H1 (cell line): ENCODE measurements around the gene IRAG1. TPM values are rescaled to one million over a fixed set of nuclear protein-coding genes. Genes with fewer than 3 reads are reported as not detected.

Experiments
- CTBP2 ChIP-seq: IDR thresholded peaks from 2 replicates; pipeline ENCODE4 v1.7.0; 2011; ENCODE audit warnings: borderline replicate concordance, mild to moderate bottlenecking, moderate library complexity, mixed read lengths, low read length; ENCODE audit not compliant: insufficient read depth, insufficient read length
- JUND ChIP-seq: IDR thresholded peaks from 2 replicates; pipeline ENCODE4 v1.6.1; 2011; ENCODE audit warnings: mild to moderate bottlenecking, improper control_type of control experiment, low read length
- KDM5A ChIP-seq: fragments of 200-600 bp; IDR thresholded peaks from 2 replicates; pipeline ENCODE4 v1.7.1; 2012; ENCODE audit warnings: mild to moderate bottlenecking, low read length, inconsistent platforms, mixed read lengths
- MAFK ChIP-seq: IDR thresholded peaks from 2 replicates; pipeline ENCODE4 v1.6.1; 2012; ENCODE audit warnings: low read depth, mild to moderate bottlenecking, improper control_type of control experiment, low read length
- MAX ChIP-seq: IDR thresholded peaks from 2 replicates; pipeline ENCODE4 v1.6.1; 2012; ENCODE audit warnings: inconsistent platforms
- NANOG ChIP-seq: IDR thresholded peaks from 2 replicates; pipeline ENCODE4 v1.6.1; 2011; ENCODE audit warnings: low read length, low read depth, mild to moderate bottlenecking, inconsistent platforms; ENCODE audit not compliant: insufficient read depth, poor library complexity, severe bottlenecking
- PHF8 ChIP-seq: fragments of 200-600 bp; sonication (generic); conservative IDR thresholded peaks from 2 replicates; pipeline ENCODE4 v1.7.1; 2012; ENCODE audit warnings: low read depth, mild to moderate bottlenecking, inconsistent platforms, low read length, moderate library complexity
- RFX5 ChIP-seq: IDR thresholded peaks from 2 replicates; pipeline ENCODE4 v1.6.1; 2011; ENCODE audit warnings: low read depth, low read length, improper control_type of control experiment, borderline replicate concordance
- SP4 ChIP-seq: IDR thresholded peaks from 2 replicates; pipeline ENCODE4 v1.6.1; 2012; ENCODE audit warnings: low read length, inconsistent platforms
- SUZ12 ChIP-seq: fragments of 200-600 bp; sonication (generic); IDR thresholded peaks from 2 replicates; pipeline ENCODE4 v1.6.1; 2012; ENCODE audit warnings: mild to moderate bottlenecking, inconsistent platforms, low read length, moderate library complexity, mixed read lengths
- TAF7 ChIP-seq: optimal IDR thresholded peaks from 2 replicates; pipeline ENCODE3; 2011; ENCODE audit warnings: low read depth, mild to moderate bottlenecking, inconsistent platforms, low read length, moderate library complexity, borderline replicate concordance
- TBP ChIP-seq: IDR thresholded peaks from 2 replicates; pipeline ENCODE4 v1.6.1; 2011; ENCODE audit warnings: low read depth, low read length, improper control_type of control experiment
- polyA plus RNA-seq, 7 experiments: library from polyadenylated mRNA; depleted of rRNA in 3 of 7; stranded (reverse) in 5 of 7; unstranded in 2 of 7; fragments of >200 nt in 5 of 7; fragments of 200-250 nt in 2 of 7; gene quantifications; 1 replicate in 5 of 7; 2 replicates in 1 of 7; 4 replicates in 1 of 7; pipeline versions ENCODE4 v1.2.1 to v1.2.3, GENCODE V29; 2011 to 2013; ENCODE audit warnings: missing spikeins in 2 of 7, mixed read lengths in 2 of 7
- total RNA-seq: library from RNA; stranded (reverse); fragmentation: NEBNext Ultra II Directional; extraction: Animal tissue kit (Norgen Biotek cat#: 25700); gene quantifications from 2 replicates; pipeline ENCODE4 v1.2.1, GENCODE V29; 2021

IRAG1 gene
- total and polyA plus RNA-seq, 2 of the 8 experiments (the other 6 are each of a cell fraction or from before 2014, with no cell fraction given), result 1.8 to 2.7 TPM

- TF ChIP-seq JUND (no peak), SUZ12 (no peak), MAX (no peak), PHF8 (no peak), NANOG (no peak), MAFK (no peak), CTBP2 (no peak), TBP (no peak), RFX5 (no peak), TAF7 (no peak), KDM5A (no peak), SP4 (no peak)
Observed at GRCh38 chr11:10716543-10717259, 23.1 kb upstream of the IRAG1 start (continued).
